ENCODE data around the gene TAL1. TPM values are rescaled to one million over a fixed set of nuclear protein-coding genes. Genes with fewer than 3 reads are reported as not detected.

The TAL1 gene
- polyA plus RNA-seq, 3 donors: 0.50 TPM; not detected in 2

DNA sequence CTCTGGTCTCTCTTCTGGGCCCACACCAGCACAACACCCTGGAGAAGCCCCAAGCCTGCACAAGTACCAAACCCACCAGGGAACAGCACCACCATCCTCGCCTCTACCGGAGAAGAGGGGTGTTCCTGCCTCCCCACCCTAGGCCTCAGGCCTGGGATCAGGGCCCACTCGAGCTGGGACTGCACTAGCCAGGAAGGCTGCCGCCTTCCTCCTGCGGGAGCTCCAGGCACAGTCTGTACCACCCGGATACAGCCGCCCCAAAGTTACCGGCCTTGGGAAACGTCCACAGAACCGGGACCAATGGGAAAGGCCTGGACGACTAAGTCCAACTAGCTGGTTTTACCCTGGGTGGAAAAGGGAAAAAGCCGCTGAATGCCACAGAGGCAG is 3.4 kb downstream of the TAL1 start:
- peak overlapping the region in 1 of 2 donors; percentile 98 for H3K4me3 Mint-ChIP-seq
- H3K4me2 ChIP-seq (replicated peaks; ENCODE audit: extremely low read depth, low read length, poor library complexity, severe bottlenecking): no peak overlapping the region
- peaks cover 5% of the 10 kb centered on the region for H4K20me1 ChIP-seq (ENCODE audit: insufficient read depth, low read length)
- WGBS (ENCODE audit: insufficient coverage): 23% methylated on average over 11 of the region's 12 CpGs
- intact Hi-C loops (cut with micrococcal nuclease): loop anchor here in 1 of 2 donors (5.0 kb wide), 1 partner anchor 219 kb away; no protein-coding TSS in a partner anchor
- H3K9me3 ChIP-seq (replicated peaks in 1 of 2; ENCODE audit: control insufficient read depth in 1 of 2, insufficient read depth in 1 of 2, low read length in 2 of 2): peaks cover 0 to 36% of the 10 kb centered on the region in 2 donors
- no peak for DNase-seq
- H3K27ac Mint-ChIP-seq: no peak overlapping the region
- H3K27me3 Mint-ChIP-seq (ENCODE audit: low read depth in 3 of 3): peaks cover 78 to 81% (median 80%) of the 10 kb centered on the region in 3 donors
- H3K4me1 ChIP-seq (ENCODE audit: control insufficient read depth in 1 of 2, insufficient read depth in 2 of 2, low read length in 2 of 2): peaks cover 25 to 30% of the 10 kb centered on the region in 2 donors
- peaks cover 81 to 95% of the 10 kb centered on the region in 2 donors for H3K27me3 ChIP-seq (ENCODE audit: control insufficient read depth in 2 of 2, insufficient read depth in 2 of 2, low read length in 2 of 2)
- peaks cover 41% of the 10 kb centered on the region for H3K4me1 Mint-ChIP-seq
- no peaks in the 10 kb centered on the region for H3K36me3 ChIP-seq (replicated peaks in 1 of 2; ENCODE audit: control insufficient read depth in 1 of 2, insufficient read depth in 2 of 2, low read length in 2 of 2)
- no peak overlapping the region for H3K9ac ChIP-seq (ENCODE audit: insufficient read depth, low read length, poor library complexity, severe bottlenecking)
- H2AFZ ChIP-seq (ENCODE audit: insufficient read depth, low read depth, low read length, poor library complexity, severe bottlenecking): no peak overlapping the region
- TF ChIP-seq, protein P1, sequence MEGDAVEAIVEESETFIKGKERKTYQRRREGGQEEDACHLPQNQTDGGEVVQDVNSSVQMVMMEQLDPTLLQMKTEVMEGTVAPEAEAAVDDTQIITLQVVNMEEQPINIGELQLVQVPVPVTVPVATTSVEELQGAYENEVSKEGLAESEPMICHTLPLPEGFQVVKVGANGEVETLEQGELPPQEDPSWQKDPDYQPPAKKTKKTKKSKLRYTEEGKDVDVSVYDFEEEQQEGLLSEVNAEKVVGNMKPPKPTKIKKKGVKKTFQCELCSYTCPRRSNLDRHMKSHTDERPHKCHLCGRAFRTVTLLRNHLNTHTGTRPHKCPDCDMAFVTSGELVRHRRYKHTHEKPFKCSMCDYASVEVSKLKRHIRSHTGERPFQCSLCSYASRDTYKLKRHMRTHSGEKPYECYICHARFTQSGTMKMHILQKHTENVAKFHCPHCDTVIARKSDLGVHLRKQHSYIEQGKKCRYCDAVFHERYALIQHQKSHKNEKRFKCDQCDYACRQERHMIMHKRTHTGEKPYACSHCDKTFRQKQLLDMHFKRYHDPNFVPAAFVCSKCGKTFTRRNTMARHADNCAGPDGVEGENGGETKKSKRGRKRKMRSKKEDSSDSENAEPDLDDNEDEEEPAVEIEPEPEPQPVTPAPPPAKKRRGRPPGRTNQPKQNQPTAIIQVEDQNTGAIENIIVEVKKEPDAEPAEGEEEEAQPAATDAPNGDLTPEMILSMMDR (IDR thresholded peaks at IDR 0.05): no peak
- peaks cover 12% of the 10 kb centered on the region in 2 donors for H3K36me3 Mint-ChIP-seq
- H3K9me3 Mint-ChIP-seq: peaks cover 0 to 34% (median 23%) of the 10 kb centered on the region in 7 donors
- no peak overlapping the region for H3K4me3 ChIP-seq (replicated peaks in 1 of 3; ENCODE audit: low read depth in 2 of 3, low read length in 3 of 3)
- H3K79me2 ChIP-seq (ENCODE audit: insufficient read depth, low read length): no peaks in the 10 kb centered on the region
- H3K27ac ChIP-seq (ENCODE audit: low read depth in 1 of 2, low read length in 2 of 2): no peak overlapping the region

DNA sequence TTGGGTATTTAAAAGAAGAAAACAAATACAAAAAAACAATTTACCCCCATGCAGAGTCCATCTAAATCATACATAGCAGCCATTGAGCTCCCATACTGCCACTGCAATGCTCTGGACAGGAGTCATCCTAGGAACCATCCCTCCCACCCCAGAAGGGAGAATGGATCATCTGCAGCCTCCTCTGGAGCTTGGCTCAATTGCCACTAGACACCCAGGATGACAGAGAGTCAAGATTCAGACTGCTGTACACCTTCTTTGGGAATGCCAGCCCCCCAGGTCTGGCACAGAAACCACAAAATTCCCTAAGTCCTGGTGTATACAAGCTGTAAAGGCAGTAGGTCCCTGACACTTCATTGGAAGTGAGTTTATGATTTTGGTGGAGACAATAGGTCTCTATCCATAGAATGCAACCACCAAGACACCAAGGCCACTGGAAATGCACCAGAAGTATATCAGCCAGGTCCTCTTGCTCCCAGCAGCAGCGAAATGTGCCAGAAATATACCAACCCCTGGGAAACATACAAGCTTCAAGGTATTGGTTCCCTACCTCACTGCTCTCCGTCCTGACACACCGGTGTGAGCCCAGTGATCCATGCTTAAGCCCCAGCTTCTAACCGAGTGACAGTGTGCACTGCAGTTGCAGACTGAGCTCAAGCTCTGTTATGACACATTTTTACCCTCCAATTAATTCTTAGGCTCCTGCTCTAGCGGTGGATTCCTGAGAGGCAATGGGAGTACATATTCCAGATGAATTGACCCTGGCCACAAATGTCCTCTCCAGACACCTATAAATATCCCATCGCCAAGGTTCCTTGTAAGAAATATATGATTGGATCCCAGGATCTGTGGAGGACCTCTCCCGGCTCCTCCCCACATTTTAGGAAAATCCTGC is 4.4 kb downstream of the TAL1 start:
- H4K20me1 ChIP-seq (ENCODE audit: insufficient read depth, low read length): peaks cover 5% of the 10 kb centered on the region
- H3K27ac Mint-ChIP-seq: no peak overlapping the region
- peaks cover 0 to 31% (median 19%) of the 10 kb centered on the region in 7 donors for H3K9me3 Mint-ChIP-seq
- no peak overlapping the region for H3K4me2 ChIP-seq (replicated peaks; ENCODE audit: extremely low read depth, low read length, poor library complexity, severe bottlenecking)
- intact Hi-C loops (cut with micrococcal nuclease): loop anchor here in 1 of 2 donors (5.0 kb wide), 1 partner anchor 220 kb away; no protein-coding TSS in a partner anchor
- H3K36me3 Mint-ChIP-seq: peaks cover 8 to 10% of the 10 kb centered on the region in 2 donors
- no peak overlapping the region for H3K27ac ChIP-seq (ENCODE audit: low read depth in 1 of 2, low read length in 2 of 2)
- H3K9ac ChIP-seq (ENCODE audit: insufficient read depth, low read length, poor library complexity, severe bottlenecking): no peak overlapping the region
- no peak overlapping the region for H2AFZ ChIP-seq (ENCODE audit: insufficient read depth, low read depth, low read length, poor library complexity, severe bottlenecking)
- TF ChIP-seq, protein P1 (IDR thresholded peaks at IDR 0.05): no peak
- H3K4me1 Mint-ChIP-seq: peaks cover 39% of the 10 kb centered on the region
- no peaks in the 10 kb centered on the region for H3K79me2 ChIP-seq (ENCODE audit: insufficient read depth, low read length)
- peak overlapping the region in 1 of 2 donors; percentile 83 for H3K4me3 Mint-ChIP-seq
- peaks cover 25 to 30% of the 10 kb centered on the region in 2 donors for H3K4me1 ChIP-seq (ENCODE audit: control insufficient read depth in 1 of 2, insufficient read depth in 2 of 2, low read length in 2 of 2)
- DNase-seq: no peak
- H3K36me3 ChIP-seq (replicated peaks in 1 of 2; ENCODE audit: control insufficient read depth in 1 of 2, insufficient read depth in 2 of 2, low read length in 2 of 2): no peaks in the 10 kb centered on the region
- H3K4me3 ChIP-seq (replicated peaks in 1 of 3; ENCODE audit: low read depth in 2 of 3, low read length in 3 of 3): no peak overlapping the region
- peaks cover 68 to 71% (median 69%) of the 10 kb centered on the region in 3 donors for H3K27me3 Mint-ChIP-seq (ENCODE audit: low read depth in 3 of 3)
- 100% methylated on average over 2 of the region's 7 CpGs for WGBS (ENCODE audit: insufficient coverage)
- H3K27me3 ChIP-seq (ENCODE audit: control insufficient read depth in 2 of 2, insufficient read depth in 2 of 2, low read length in 2 of 2): peaks cover 76 to 95% of the 10 kb centered on the region in 2 donors
- H3K9me3 ChIP-seq (replicated peaks in 1 of 2; ENCODE audit: control insufficient read depth in 1 of 2, insufficient read depth in 1 of 2, low read length in 2 of 2): peaks cover 0 to 30% of the 10 kb centered on the region in 2 donors
